Kidney epithelial cell (primary cell): Measurements from ENCODE around the gene ETV1. TPM values are rescaled to one million over a fixed set of nuclear protein-coding genes. Genes with fewer than 3 reads are reported as not detected.

ENCODE experiments used
- DNase-seq: peaks from one replicate; pipeline ENCODE4 v3.0.0-alpha.2; 2010; ENCODE audit warnings: low read depth
- H3K27me3 ChIP-seq: 2 replicates; pipeline ENCODE4 v1.6.0; 2011; ENCODE audit warnings: low read length; ENCODE audit not compliant: control insufficient read depth, insufficient read depth
- H3K36me3 ChIP-seq: 2 replicates; pipeline ENCODE4 v1.5.1; 2011; ENCODE audit warnings: low read length; ENCODE audit not compliant: control insufficient read depth, insufficient read depth
- H3K4me3 ChIP-seq: 2 replicates; pipeline ENCODE4 v1.5.1; 2011; ENCODE audit warnings: low read depth, mild to moderate bottlenecking, control low read depth, low read length
- CTCF ChIP-seq: IDR thresholded peaks from 2 replicates; pipeline ENCODE4 v1.5.1; 2011; ENCODE audit warnings: mild to moderate bottlenecking, moderate library complexity, low read length, control low read depth, inconsistent platforms; ENCODE audit not compliant: insufficient read depth, poor library complexity, severe bottlenecking
- total RNA-seq: library from RNA; depleted of rRNA; stranded (reverse); fragments of >200 nt; gene quantifications from 2 replicates; pipeline ENCODE4 v1.2.3, GENCODE V29; 2015

The ETV1 gene
- total RNA-seq, 1 donor from 2014 or later: 6.1 TPM

- Histone ChIP-seq H3K27me3 (no peaks in the 10 kb centered on the region), H3K4me3 (no peak overlapping the region)
- no peak for DNase-seq
Measured at GRCh38 chr7:13915891-13916290, 73.6 kb downstream of the ETV1 start.

GRCh38 chr7:13912715-13913278 is 76.7 kb downstream of the ETV1 start:
- TF ChIP-seq CTCF: no peak
- no peak overlapping the region for H3K4me3 ChIP-seq
- H3K36me3 ChIP-seq: no peaks in the 10 kb centered on the region
- H3K27me3 ChIP-seq: no peaks in the 10 kb centered on the region
- DNase-seq: no peak

More at GRCh38 chr7:13915891-13916290, 73.6 kb downstream of the ETV1 start:
- no peak for TF ChIP-seq CTCF
- H3K36me3 ChIP-seq: no peaks in the 10 kb centered on the region

- DNase-seq: no peak
- Histone ChIP-seq H3K27me3 (no peaks in the 10 kb centered on the region), H3K4me3 (no peak overlapping the region), H3K36me3 (no peaks in the 10 kb centered on the region)
- TF ChIP-seq CTCF: no peak
Measured at GRCh38 chr7:13911909-13912308, 77.6 kb downstream of the ETV1 start.

- DNase-seq: no peak
- Histone ChIP-seq H3K4me3 (no peak overlapping the region), H3K36me3 (no peaks in the 10 kb centered on the region), H3K27me3 (no peaks in the 10 kb centered on the region)
- no peak for TF ChIP-seq CTCF
Measured at GRCh38 chr7:13910805-13911551, 78.5 kb downstream of the ETV1 start.

- no peak overlapping the region for H3K4me3 ChIP-seq
- no peaks in the 10 kb centered on the region for H3K36me3 ChIP-seq
- H3K27me3 ChIP-seq: no peaks in the 10 kb centered on the region
- no peak for TF ChIP-seq CTCF
- no peak for DNase-seq
Measured at GRCh38 chr7:13908667-13909397, 80.6 kb downstream of the ETV1 start.

- DNase-seq: no peak
- H3K27me3 ChIP-seq: no peaks in the 10 kb centered on the region
- H3K4me3 ChIP-seq: no peak overlapping the region
- no peaks in the 10 kb centered on the region for H3K36me3 ChIP-seq
- TF ChIP-seq CTCF: no peak
Measured at GRCh38 chr7:13907831-13908230, 81.6 kb downstream of the ETV1 start.
